Fibroblast of lung (primary cell): ENCODE measurements around the gene JMJD1C.

Experiments
- EZH2 ChIP-seq: IDR thresholded peaks from 2 replicates; pipeline ENCODE4 v1.5.1; 2012; ENCODE audit warnings: low read length, control low read depth, mild to moderate bottlenecking; ENCODE audit errors: missing control alignments
- TF ChIP-seq, protein P1 (sequence below), 2 donors: IDR thresholded peaks in 1 of 2; conservative IDR thresholded peaks in 1 of 2; 1 replicate in 1 of 2; 2 replicates in 1 of 2; pipeline ENCODE4 v1.5.1; 2011 to 2012; ENCODE audit warnings: low read length in 2 of 2, control low read depth in 1 of 2, inconsistent platforms in 1 of 2, low read depth in 1 of 2, mild to moderate bottlenecking in 1 of 2

DNA sequence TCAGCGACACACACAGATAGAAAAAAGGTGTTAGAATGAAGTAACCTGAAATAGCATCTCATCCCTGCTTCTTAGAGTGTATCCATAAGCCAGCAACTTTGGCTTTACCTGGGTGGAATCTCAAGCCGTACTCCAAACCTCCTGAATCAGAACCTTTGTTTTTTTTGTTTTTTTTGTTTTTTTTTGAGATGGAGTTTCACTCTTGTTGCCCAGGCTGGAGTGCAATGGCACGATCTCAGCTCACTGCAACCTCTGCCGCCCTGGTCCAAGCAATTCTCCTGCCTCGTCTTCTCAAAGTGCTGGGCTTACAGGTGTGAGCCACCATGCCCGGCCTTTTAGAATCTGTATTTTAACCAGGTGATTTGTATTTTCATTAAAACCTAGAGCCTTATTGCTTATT lies 323.6 kb downstream of the JMJD1C start:
- TF ChIP-seq, protein P1, sequence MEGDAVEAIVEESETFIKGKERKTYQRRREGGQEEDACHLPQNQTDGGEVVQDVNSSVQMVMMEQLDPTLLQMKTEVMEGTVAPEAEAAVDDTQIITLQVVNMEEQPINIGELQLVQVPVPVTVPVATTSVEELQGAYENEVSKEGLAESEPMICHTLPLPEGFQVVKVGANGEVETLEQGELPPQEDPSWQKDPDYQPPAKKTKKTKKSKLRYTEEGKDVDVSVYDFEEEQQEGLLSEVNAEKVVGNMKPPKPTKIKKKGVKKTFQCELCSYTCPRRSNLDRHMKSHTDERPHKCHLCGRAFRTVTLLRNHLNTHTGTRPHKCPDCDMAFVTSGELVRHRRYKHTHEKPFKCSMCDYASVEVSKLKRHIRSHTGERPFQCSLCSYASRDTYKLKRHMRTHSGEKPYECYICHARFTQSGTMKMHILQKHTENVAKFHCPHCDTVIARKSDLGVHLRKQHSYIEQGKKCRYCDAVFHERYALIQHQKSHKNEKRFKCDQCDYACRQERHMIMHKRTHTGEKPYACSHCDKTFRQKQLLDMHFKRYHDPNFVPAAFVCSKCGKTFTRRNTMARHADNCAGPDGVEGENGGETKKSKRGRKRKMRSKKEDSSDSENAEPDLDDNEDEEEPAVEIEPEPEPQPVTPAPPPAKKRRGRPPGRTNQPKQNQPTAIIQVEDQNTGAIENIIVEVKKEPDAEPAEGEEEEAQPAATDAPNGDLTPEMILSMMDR (conservative IDR thresholded peaks at IDR 0.05 in 1 of 2, IDR thresholded peaks at IDR 0.05 in 1 of 2; ENCODE audit: low read depth in 1 of 2, low read length in 2 of 2) = no peak
- no peak for TF ChIP-seq EZH2
